Measurements from ENCODE around the gene ANO2.

ANO2 gene

GRCh38 chr12:5575987-5576386 lies 369.1 kb downstream of the ANO2 start:
- H3K36me3 Mint-ChIP-seq = no peaks in the 10 kb centered on the region
- no peaks in the 10 kb centered on the region for H3K4me1 Mint-ChIP-seq
- H3K4me3 Mint-ChIP-seq = no peak overlapping the region
- H3K27ac Mint-ChIP-seq = no peak overlapping the region
- ATAC-seq (replicated peaks) = no peak
- H3K27me3 Mint-ChIP-seq = peaks cover 0 to 18% of the 10 kb centered on the region in 2 donors
- no peak for DNase-seq
- no peaks in the 10 kb centered on the region for H3K9me3 Mint-ChIP-seq

GRCh38 chr12:5575232-5575631 lies 369.8 kb downstream of the ANO2 start:
- no peak for DNase-seq
- Mint-ChIP-seq H3K9me3 (no peaks in the 10 kb centered on the region), H3K4me3 (no peak overlapping the region), H3K27ac (no peak overlapping the region), H3K36me3 (no peaks in the 10 kb centered on the region), H3K27me3 (peaks cover 0 to 18% of the 10 kb centered on the region in 2 donors), H3K4me1 (no peaks in the 10 kb centered on the region)
- no peak for ATAC-seq (replicated peaks)

- H3K4me3 Mint-ChIP-seq = no peak overlapping the region
- no peak for ATAC-seq (replicated peaks)
- H3K27me3 Mint-ChIP-seq = peaks cover 0 to 23% of the 10 kb centered on the region in 2 donors
- no peaks in the 10 kb centered on the region for H3K36me3 Mint-ChIP-seq
- no peak overlapping the region for H3K27ac Mint-ChIP-seq
- H3K9me3 Mint-ChIP-seq = no peaks in the 10 kb centered on the region
- H3K4me1 Mint-ChIP-seq = no peaks in the 10 kb centered on the region
- no peak for DNase-seq
Observed at GRCh38 chr12:5573390-5573789, 371.7 kb downstream of the ANO2 start.

DNA sequence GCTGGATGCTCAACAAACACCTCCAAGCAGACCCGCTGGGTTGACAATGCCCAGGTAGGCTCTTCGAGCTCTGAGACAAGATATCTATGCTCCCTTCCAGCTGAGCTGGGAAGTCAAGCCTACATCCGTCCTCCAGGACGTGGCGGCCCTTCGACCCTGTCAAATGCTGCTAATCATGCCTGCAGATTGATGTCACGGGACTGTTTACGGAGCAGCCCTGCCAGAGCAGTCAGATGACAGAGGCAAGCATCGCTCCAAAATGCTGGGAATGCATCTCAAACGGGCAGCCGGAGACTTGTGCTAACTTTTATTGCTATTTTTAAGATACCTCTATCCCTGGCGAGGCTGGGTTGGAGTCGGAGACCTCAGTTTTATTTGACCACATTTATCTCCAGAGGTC lies 373.9 kb downstream of the ANO2 start:
- Mint-ChIP-seq H3K9me3 (no peaks in the 10 kb centered on the region), H3K4me3 (no peak overlapping the region), H3K36me3 (no peaks in the 10 kb centered on the region), H3K27ac (no peak overlapping the region), H3K4me1 (no peaks in the 10 kb centered on the region), H3K27me3 (peaks cover 8 to 23% of the 10 kb centered on the region in 2 donors)
- ATAC-seq (replicated peaks) (no peak), DNase-seq (no peak)

- Mint-ChIP-seq H3K27ac (no peak overlapping the region), H3K36me3 (no peaks in the 10 kb centered on the region), H3K27me3 (peaks cover 8 to 23% of the 10 kb centered on the region in 2 donors), H3K9me3 (no peaks in the 10 kb centered on the region), H3K4me1 (no peaks in the 10 kb centered on the region), H3K4me3 (no peak overlapping the region)
- DNase-seq (no peak), ATAC-seq (replicated peaks) (no peak)
Observed at GRCh38 chr12:5570416-5570815, 374.6 kb downstream of the ANO2 start.

- DNase-seq (no peak), ATAC-seq (replicated peaks) (no peak)
- Mint-ChIP-seq H3K27me3 (peaks cover 8 to 13% of the 10 kb centered on the region in 2 donors), H3K27ac (no peak overlapping the region), H3K36me3 (no peaks in the 10 kb centered on the region), H3K9me3 (no peaks in the 10 kb centered on the region), H3K4me1 (no peaks in the 10 kb centered on the region), H3K4me3 (no peak overlapping the region)
Observed at GRCh38 chr12:5568325-5568981, 376.6 kb downstream of the ANO2 start.

DNA sequence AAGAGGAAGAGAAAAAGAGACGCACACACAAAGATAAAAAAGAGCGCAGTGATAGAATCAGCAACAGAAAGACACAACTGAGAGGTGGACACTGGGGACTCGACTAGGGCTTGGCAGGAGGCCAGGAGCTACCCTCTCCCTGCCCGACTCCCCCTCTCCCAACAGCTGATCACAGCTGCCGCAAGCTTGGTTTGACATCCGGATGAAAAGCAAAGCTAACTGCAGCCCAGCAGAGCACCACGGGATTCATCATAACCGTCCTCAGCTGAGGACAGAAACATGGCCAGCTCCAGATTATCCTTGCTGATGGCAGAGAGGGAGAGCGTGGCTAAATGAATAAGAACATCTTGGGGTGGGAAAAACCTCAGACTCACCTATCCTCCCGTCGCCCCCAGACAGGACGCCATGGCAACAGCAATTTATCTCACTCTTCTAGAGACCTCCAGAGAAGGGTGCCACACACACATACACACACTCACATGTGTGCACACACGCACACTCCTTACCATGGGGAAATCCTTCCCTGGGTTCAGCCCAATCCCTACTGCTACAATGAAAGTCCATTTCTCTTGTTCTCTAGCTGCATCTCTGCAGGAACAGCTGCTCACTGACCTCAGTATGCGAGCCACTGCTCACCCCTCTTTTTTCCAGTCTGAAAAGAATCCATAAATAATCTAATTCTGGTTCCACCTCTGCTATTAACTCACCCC lies 377.9 kb downstream of the ANO2 start:
- Mint-ChIP-seq H3K4me3 (no peak overlapping the region), H3K27ac (no peak overlapping the region), H3K4me1 (no peaks in the 10 kb centered on the region), H3K27me3 (peaks cover 8 to 10% of the 10 kb centered on the region in 2 donors), H3K9me3 (no peaks in the 10 kb centered on the region), H3K36me3 (no peaks in the 10 kb centered on the region)
- ATAC-seq (replicated peaks) = no peak
- no peak for DNase-seq

GRCh38 chr12:5565933-5566599 lies 379.0 kb downstream of the ANO2 start:
- Mint-ChIP-seq H3K27me3 (peaks cover 6 to 8% of the 10 kb centered on the region in 2 donors), H3K4me3 (no peak overlapping the region), H3K4me1 (no peaks in the 10 kb centered on the region), H3K27ac (no peak overlapping the region), H3K36me3 (no peaks in the 10 kb centered on the region), H3K9me3 (no peaks in the 10 kb centered on the region)
- no peak for DNase-seq
- no peak for ATAC-seq (replicated peaks)

- DNase-seq (no peak), ATAC-seq (replicated peaks) (no peak)
- no peak overlapping the region for H3K27ac Mint-ChIP-seq
- H3K36me3 Mint-ChIP-seq = no peaks in the 10 kb centered on the region
- no peaks in the 10 kb centered on the region for H3K9me3 Mint-ChIP-seq
- H3K27me3 Mint-ChIP-seq = peaks cover 0 to 8% of the 10 kb centered on the region in 2 donors
- no peak overlapping the region for H3K4me3 Mint-ChIP-seq
- H3K4me1 Mint-ChIP-seq = no peaks in the 10 kb centered on the region
Observed at GRCh38 chr12:5562581-5562980, 382.5 kb downstream of the ANO2 start.

DNA sequence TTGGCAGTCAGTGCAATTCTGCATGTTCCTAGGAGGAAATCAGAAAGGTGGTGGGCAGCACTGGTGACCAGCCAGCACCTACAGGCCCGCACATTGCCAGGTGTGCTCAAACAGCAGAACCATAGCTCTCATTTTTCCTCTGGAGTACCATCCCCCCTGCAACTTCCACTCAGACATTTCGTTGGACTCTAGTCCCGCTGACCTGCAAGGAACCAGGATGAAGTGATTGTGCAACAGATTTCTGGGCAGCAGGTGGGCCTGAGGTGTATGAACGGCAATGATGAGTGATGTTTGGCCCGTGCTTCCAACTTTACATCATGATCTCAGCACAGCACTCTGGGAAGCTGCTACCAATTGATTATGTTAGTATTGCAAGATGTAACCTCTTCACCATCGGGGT lies 383.2 kb downstream of the ANO2 start:
- no peaks in the 10 kb centered on the region for H3K9me3 Mint-ChIP-seq
- H3K4me3 Mint-ChIP-seq = no peak overlapping the region
- H3K4me1 Mint-ChIP-seq = no peaks in the 10 kb centered on the region
- H3K36me3 Mint-ChIP-seq = no peaks in the 10 kb centered on the region
- peaks cover 0 to 6% of the 10 kb centered on the region in 2 donors for H3K27me3 Mint-ChIP-seq
- DNase-seq = no peak
- H3K27ac Mint-ChIP-seq = no peak overlapping the region
- ATAC-seq (replicated peaks) = no peak

DNA sequence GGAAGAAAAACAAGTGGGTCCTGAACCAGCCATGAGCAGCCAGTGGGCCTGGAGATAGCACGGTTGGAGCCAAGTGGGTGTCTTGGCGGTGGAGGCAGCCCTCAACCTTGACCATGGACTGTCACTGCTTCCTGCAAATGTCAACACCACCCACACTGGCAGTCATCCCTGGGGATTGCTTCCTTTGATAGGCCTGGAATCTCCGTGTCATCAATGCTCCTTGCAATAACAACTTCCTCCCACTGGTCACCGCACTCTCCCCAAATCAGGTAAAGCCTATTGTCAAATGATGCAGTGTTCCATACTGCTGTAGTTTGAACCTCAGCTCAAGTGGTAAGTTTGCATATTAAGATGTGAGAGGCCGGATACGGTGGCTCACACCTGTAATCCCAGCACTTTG lies 384.0 kb downstream of the ANO2 start:
- no peak overlapping the region for H3K27ac Mint-ChIP-seq
- no peaks in the 10 kb centered on the region for H3K4me1 Mint-ChIP-seq
- H3K27me3 Mint-ChIP-seq = peaks cover 0 to 7% of the 10 kb centered on the region in 2 donors
- no peak for DNase-seq
- H3K36me3 Mint-ChIP-seq = no peaks in the 10 kb centered on the region
- no peak overlapping the region for H3K4me3 Mint-ChIP-seq
- ATAC-seq (replicated peaks) = no peak
- no peaks in the 10 kb centered on the region for H3K9me3 Mint-ChIP-seq

DNA sequence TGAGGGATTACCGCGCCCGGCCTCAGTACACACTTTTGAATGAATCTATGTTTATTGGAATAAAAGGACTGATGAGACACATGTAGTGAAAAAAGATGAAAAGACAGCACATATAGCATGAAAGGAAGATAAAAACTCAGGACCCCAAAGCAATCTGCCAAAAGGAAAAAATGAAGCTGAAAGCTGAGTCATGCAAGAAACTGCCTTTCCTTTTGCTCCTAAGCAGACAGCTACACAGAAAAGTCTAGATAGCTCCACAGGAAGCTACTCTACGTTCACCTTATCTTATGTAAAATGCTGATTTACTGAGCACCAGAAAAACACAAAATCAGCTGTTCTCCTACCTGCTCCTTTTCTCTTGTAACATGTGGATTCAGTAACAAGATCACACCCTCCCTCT lies 384.8 kb downstream of the ANO2 start:
- Mint-ChIP-seq H3K4me3 (no peak overlapping the region), H3K27ac (no peak overlapping the region), H3K4me1 (no peaks in the 10 kb centered on the region), H3K9me3 (no peaks in the 10 kb centered on the region), H3K27me3 (peaks cover 0 to 7% of the 10 kb centered on the region in 2 donors), H3K36me3 (no peaks in the 10 kb centered on the region)
- DNase-seq = no peak
- no peak for ATAC-seq (replicated peaks)

GRCh38 chr12:5557906-5558305 lies 387.2 kb downstream of the ANO2 start:
- Mint-ChIP-seq H3K36me3 (no peaks in the 10 kb centered on the region), H3K27me3 (peaks cover 0 to 7% of the 10 kb centered on the region in 2 donors), H3K4me1 (no peaks in the 10 kb centered on the region), H3K9me3 (no peaks in the 10 kb centered on the region), H3K27ac (no peak overlapping the region), H3K4me3 (no peak overlapping the region)
- ATAC-seq (replicated peaks) (no peak), DNase-seq (no peak)

GRCh38 chr12:5556946-5557673 lies 387.9 kb downstream of the ANO2 start:
- Mint-ChIP-seq H3K9me3 (peaks cover 0 to under 1% of the 10 kb centered on the region in 2 donors), H3K27ac (no peak overlapping the region), H3K4me3 (no peak overlapping the region), H3K27me3 (peaks cover 0 to 7% of the 10 kb centered on the region in 2 donors), H3K36me3 (no peaks in the 10 kb centered on the region), H3K4me1 (no peaks in the 10 kb centered on the region)
- no peak for ATAC-seq (replicated peaks)
- DNase-seq = no peak

All from stimulated activated naive B cell treated with anti-CD40 and anti-IgM and Interleukin-4, amounts not matched to agents 10 μg/mL and 1 μg/mL and 100 μg/mL, for 72 hours (primary cell).